Measurements from ENCODE around the gene WDR1.

WDR1 gene

DNA sequence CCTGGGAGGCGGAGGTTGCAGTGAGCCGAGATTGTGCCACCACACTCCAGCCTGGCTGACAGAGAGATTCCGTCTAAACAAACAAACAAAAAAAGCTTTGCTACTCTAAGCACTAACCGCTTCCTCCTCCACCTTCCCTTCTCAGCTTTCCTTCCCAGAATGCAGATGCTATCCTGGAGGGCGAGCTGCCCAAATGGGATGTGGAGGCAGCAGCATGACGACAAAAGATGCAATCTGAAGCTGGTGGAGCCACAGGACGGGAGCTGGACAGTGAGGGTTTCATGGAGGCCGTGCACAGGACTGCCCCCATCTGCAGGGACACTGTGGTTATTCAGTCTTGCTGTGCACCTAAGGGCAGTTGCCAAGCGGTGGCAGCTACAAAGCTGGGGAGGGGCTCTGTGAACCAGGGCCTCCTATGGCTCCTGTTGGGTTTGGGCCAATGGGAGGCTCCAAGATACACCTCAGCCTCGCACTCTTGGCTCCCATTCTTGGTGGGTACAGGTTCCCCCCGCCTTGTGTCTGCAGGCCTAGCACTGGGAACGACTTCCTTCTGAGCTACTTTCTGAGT lies 47.4 kb downstream of the WDR1 start:
- DNase-seq (ENCODE audit: low read depth), result no peak

DNA sequence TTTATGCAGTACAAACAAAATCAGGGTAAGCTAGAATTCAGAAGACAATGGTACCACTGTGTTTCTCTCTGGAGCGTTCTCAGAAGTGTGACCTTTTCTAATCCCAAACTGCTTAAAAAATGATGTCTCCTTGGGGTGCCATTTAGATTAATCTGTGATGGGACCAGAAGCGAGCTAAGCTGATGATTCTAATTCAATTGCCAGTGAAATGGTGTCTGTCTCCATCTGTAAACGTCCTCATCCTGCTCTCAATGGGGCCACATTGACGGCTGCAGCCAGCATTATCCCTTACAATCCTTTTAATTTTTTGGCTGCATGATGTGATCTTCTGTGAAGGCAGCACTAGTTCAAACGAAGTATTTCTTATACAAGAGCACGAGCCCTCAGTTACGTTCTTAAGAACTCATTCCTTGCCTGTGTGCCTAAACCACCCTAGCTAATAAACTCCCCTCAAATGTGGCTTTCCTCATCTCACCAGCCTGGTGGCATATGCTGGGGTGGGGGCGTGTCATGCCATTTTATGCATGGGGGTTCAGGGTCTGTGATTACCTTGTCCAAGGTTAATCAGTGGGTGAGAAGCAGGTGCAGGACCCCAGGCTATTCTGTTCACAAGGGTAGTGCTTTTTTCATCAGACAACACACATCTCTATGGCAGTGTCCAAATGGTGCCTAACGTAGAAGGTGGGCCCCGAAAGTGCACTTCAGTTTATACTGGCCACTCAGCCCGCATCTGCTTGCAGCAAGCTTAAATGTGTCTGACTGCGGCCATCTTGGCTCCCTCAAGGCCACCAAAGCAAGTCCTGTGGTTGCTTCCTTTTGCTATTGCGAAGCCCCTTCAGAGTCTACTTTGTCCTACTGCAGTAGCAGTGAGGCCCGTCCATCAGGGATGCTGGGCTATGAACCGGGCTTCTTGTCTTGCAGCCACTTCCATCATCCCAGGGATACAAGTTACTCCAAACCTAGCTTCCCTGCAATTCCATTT lies 49.6 kb downstream of the WDR1 start:
- no peak for DNase-seq (ENCODE audit: low read depth)

DNA sequence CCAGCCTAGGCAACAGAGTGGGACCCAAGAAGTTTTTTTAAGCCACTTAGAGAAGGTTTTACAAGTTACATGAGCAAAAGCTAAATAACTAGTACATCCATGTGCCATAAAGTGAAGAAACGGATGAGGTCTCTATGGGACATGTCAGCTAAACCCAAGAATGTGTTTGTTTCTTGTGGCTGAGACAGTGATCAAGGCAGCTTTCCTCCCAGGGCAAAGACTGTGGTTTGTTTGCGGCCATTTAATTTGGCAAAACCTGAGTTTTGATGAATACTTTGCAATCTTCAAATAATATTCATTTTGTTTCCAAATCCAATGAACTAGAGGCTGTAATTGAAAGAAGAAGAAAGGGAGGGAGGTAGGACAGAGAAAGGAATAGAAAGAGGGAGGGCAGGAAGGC lies 50.4 kb downstream of the WDR1 start:
- DNase-seq (ENCODE audit: low read depth), result no peak

DNA sequence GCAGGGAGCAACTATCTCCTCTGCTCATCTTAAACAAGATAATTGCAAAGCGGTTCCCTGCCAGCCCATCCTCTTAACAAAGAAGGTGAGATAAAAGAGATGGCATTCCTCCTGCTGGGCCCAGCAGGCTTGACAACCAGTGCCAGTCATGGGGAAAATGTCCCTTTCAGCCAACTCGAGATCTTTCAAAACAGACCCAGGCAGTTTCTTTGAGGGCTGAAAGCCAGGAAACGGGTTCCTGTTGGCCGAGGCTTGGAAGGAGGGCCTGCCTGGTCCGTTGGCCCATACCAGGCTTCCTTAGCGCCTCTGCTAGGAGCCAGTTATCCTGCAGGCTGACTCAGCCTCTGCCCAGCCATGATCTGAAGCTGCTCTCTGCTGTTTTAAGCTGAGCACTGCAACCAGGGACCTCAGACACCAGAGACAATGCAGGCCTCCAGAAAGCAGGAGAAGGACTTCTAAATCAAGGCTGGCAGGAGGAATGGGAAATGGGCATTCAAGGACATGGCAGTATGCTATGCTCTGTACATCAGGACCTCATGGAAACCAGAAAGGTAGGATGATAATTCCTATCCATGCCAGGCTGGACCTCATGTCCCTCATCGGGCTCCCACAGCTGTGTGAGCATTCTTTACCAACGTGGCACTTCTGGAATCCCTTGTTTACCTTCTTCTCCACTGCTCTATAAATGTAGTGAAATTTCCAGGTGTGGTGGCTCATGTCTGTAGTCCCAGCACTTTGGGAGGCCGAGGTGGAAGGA lies 52.9 kb downstream of the WDR1 start:
- DNase-seq (ENCODE audit: low read depth), result peak; percentile 80

DNA sequence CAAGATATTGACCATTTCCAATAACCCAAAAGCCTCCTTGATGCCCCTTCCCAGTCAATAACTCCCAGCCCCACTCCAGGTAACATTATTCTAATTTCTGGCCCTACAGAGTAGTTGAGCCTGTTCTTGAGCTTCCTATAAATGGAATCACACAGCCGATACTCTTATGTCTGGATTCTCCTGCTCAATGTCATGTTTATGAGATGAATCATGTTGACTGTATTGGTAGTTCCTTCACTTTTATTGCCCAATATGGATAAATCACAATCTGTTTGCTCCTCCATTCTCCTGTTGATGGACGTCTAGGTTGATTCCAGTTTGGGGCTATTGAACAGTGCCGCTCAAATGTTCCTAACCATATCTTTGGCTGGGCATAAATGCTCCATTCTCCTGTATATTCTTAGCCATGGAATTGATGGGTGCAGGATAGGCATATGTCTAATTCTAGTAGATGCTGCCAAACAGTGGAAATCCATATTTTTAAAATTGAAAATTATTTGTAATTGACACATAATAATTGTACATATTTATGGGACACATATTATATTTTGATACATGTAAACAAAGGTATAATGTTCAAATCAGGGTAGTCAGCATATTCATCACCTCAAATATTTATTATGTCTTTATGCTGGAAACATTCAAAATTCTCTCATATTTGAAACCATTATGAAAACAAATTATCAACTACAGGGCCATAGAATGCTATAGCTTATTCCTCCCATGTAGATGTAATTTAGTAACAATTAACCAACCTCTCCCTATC lies 54.8 kb downstream of the WDR1 start:
- peak; percentile 16 for DNase-seq (ENCODE audit: low read depth)

DNA sequence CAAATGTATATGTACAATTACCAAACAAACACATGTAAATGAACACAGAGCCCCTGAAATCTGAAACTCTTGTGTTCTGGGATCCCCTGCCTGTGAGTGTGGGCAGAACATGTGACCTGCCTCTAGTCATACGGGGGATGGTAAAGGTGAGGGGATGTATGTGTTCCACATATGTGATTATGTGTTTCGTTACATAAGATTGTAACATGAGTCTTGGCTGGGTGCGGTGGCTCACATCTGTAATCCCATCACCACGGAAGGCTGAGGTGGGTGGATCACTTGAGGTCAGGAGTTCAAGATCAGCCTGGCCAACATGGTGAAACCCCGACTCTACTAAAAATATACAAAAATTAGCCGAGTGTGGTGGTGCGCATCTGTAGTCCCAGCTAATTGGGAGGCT lies 58.2 kb downstream of the WDR1 start:
- DNase-seq (ENCODE audit: low read depth), result no peak

DNA sequence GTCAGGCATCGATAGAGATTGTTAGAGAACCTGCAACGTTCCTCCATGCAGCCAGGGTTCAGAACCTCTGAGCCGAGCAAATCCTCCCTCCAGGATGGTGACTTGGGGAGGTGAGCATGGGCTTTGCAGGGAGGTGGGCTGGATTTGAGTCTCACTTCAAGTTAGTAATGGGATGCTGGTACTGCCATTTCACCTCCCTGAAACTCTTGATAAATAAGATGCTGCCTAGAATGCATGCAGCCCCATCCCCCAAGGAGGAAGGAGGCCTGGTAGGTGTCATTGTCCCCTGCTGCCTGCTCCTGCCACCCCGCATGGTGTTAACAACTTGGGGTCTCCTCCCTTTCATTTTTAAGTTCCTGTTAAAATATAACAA lies 59.6 kb downstream of the WDR1 start:
- no peak for DNase-seq (ENCODE audit: low read depth)

DNA sequence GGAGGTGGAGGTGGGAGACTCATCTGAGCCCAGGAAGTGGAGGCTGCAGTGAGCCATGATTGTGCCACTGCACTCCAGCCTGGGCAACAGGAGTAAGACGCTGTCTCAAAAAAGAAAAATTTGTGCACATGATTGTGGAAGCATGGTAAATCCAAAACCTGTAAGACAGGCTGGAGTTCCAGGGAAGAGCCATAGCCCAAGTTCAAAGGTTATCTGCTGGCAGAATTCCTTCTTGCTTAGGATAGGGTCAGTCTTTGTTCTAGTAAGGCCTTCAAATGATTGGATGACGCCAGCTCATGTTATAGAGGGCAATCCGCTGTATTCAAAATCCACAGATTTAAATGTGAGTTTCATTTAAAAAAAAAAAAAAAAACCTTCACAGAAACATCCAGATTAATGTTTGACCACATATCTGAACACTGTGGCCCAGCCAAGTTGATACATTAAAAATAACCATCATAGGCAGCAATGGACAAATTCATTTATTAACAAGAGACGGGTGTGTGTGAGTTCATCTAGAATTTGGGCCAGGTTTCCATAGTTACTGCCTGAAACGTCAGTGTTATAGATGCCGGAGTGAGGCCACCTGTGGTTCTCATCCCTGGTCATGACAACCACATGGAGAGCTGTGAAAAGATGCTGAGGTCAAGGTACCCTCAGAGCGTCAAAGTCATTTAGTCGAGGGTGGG lies 60.1 kb downstream of the WDR1 start:
- no peak for DNase-seq (ENCODE audit: low read depth)

DNA sequence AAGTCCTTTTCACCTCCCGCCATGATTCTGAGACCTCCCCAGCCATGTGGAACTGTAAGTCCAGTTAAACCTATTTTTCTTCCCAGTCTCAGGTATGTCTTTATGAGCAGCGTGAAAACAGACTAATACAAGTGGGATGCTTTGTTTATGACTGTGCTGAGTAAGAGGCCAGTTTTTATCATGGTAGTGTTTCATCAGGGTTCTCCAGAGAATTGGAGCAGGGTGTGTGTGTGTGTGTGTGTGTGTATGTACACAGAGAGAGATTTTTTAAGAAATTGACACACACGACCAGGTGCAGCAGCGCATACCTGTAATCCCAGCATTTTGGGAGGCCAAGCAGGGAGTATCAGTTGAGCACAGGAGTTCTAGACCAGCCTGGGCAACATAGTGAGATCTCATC lies 60.7 kb downstream of the WDR1 start:
- peak; percentile 53 for DNase-seq (ENCODE audit: low read depth)

DNA sequence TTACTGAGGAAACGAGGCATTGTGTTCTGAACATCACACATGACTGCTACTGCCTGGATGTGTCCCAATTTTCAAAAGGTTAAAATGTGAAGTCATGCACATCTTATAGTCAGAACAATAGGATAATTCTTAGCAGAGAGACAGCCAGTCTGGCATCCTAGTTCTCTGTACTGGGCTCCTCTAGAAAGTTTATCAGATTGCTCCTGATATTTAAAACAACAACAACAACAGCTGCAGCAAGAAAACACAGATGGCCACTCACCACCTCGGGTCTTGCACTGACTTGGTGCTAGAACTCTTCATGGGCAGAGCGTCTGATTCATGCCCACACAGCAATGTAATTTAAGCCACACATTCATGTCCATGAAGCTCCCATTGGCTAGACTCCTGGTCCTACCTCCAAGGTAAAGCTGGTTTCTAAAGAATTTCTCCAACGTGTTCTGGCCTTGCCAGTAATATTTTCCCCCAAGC lies 62.0 kb downstream of the WDR1 start:
- DNase-seq (ENCODE audit: low read depth), result no peak

DNA sequence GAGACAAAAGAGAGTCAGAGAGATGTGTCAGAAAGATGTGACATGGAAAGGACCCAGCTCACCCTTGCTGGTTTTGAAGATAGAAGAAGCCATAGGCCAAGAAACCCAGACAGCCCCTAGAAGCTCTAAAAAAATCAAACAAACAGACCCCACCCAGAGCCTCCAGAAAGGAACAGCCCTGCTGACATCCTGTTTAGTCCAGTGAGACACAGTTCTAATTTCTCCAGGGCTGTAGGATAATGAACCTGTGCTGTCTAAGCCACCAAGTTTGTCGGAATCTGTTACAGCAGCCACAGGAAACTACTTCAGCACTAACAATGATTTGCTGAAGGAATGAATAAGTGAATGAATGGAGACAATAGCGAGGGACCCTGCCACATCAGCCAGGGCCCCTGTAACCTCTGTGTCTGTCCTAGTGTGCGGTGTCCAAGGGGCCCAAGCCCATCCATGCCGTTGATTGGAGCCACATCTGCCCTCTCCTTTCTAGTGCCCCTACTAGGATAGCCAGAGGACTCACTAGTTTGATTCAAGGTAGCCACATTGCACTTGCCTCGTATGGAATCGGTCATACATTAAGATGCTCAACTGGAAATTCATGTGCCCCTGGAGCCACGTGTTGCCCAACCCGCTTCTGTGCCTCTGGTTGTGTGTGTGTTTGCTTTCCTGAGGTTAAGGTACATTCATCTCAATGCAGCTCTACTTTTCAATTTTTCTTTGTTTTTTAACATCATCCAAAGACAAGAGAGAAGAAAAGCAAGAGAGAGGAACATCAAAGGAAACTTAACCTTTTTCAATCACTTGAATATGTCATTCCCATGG lies 62.8 kb downstream of the WDR1 start:
- DNase-seq (ENCODE audit: low read depth), result no peak

DNA sequence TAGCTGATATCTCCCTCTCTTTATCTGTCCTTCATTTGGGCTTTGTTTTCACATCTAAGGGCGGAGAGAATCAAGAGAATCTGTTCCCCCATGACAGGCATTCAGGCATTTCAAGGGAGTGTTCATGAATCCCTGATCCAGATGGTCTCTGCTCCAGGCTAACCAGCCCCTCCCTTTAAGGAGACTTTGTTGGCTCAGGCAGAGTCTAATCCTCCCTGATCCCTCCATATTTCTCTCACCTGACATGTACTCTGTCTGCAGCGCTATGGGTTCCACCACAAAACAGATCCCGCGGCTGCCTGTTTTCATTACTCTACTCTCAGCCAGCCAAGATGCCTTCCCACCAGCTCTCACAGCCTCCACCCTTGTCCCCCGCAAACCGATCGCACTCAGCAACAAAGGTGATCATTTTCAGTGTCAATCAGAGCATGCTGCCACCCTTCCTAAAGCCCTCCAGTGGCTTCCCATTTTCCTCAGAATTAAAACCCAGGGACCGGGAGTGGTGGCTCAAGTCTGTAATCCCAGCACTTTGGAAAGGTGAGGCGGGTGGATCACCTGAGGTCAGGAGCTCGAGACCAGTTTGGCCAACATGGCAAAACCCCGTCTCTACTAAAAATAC lies 65.0 kb downstream of the WDR1 start:
- peak; percentile 26 for DNase-seq (ENCODE audit: low read depth)

DNA sequence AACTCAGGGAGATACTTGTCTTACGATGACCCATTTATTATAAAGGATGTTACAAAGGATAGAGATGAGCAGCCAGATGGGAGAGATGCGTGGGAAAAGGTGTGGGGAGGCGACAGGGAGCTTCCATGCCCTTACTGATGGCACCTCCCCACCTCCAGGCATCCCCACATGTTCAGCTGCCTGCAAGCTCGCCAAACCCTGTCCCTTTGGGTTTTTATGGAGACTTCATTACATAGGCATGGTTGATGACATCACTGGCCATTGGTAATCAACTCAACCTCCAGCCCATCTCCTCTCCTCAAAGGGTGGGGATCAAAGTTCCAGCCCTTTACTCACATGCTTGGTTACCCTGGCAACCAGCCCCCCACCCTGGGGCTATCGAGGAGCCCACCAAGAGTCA lies 65.9 kb downstream of the WDR1 start:
- no peak for DNase-seq (ENCODE audit: low read depth)

DNA sequence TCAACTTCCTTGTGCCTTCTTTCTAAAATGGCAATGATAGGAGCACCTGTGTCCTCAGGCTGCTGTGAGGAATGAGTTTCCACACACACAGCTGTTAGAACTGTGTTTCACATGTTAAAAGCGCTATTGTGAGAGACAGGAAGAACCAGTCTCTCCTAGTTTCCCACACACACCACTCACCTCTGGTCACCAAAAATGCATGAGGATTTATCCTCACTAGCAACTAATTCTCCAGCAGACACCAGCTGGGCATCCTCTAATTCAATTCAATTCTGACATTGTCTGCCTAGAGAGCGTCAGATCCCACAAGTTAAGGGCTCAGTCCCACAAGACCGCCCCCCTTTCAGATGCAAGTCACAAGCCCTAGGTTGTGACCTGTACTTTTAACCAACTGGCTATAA lies 66.3 kb downstream of the WDR1 start:
- DNase-seq (ENCODE audit: low read depth), result no peak

DNA sequence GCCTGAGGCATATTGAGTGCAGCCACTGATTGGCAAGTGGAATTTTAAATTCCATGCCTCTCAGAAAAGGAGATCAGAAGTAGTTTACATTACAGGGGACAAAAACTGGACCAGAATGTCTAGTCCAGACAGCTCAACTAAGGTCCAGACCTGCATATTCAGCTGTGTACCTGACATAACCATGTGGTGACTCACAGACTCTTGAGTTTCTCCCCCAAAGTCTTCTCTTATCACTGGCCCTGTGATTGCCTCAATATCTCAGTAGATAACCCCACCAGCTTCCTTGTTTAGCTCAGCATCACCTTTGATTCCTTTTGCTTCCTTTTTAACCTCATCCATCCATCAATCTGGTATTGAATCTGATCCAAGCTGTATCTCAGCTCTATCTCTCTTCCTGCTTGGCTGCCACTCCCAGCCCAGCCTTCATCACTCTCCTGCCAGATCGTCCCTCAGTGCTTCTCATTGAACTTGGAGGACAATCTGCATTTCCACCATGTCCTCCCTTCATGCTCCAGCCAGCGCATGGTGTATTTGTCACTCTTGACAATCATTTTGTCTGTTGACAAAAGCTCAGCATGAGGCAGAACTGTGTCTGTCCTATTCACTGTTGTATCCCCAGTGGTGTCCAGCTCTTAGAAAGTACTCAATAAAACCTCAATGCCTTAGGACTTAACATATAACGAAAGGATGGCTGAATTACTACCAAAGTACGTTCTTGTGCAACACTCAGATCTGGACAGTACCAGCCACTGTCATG lies 67.5 kb downstream of the WDR1 start:
- DNase-seq (ENCODE audit: low read depth), result no peak

DNA sequence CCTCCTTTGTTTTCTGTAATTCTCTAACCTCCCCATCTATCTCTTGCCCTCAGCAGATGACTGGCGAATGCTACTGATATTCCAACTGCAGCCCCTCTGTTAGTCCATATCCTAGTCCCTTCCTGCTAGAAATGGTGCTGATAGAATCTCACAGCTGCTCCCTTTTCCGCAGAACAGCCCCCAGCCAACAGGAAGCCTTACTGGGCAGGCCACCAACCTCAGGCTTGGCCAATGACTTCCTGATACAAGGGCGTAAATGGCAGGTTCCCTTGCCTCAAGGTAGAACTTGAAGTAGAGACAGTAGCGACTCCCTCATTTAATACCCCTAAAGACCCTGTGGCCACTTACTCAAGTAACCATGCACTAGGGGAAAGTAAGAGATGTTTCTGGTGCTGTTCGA lies 68.6 kb downstream of the WDR1 start:
- DNase-seq (ENCODE audit: low read depth), result no peak

DNA sequence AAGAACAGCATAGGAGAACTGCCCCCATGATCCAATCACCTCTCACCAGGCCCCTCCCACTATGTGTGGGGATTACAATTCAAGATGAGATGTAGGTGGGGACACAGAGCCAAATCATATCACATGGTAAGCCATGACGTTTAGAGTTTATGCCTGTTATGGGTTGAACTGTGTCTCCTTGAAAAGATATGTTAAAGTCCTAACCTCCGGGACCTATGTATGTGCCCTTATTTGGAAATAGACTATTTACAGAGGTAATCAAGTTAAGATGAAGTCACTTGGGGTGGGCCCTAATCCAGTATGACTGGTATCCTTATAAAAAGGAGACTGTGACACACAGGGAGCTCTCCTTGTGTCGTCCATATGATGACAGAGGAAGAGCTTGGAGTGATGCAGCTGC lies 70.1 kb downstream of the WDR1 start:
- no peak for DNase-seq (ENCODE audit: low read depth)

DNA sequence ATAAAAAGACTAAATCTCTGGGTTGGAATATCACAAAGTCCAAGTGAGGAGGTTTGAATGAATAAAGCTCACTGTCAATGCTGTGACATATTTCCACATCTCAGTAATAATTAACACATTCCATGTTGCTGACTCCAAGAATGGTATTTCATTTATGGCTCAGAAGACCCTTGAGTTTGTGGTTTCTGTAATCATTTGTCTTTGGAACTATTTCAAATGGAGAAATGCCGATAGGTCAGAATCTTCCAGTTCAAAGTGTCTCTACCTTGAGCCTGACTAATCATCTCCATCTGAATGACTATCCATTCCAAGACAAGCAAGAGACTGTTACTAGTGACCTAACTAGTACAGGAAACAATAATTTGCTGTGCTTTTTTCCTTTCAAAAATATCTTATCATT lies 71.1 kb downstream of the WDR1 start:
- DNase-seq (ENCODE audit: low read depth), result peak; percentile 27

DNA sequence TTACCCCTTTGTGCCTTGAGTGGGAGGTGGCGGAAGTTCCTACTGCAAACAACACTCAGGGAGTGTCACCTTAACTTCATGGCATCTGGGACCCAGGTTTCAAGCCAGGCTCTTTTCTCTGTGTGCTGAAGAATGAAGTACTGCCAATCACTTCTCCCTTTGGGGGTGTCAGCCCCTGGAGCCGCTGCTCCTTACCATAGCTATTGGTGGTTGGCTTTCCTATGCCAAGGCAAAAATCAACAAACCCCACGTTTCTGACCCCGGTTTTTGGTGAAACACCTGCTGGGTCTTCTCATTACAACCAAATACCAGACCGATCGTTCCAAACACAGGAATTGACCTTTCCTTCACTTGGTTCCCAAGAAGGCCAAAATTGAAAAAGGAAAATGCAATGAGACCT lies 75.6 kb downstream of the WDR1 start:
- no peak for DNase-seq (ENCODE audit: low read depth)
